Stimulated activated CD4-positive, alpha-beta T cell treated with anti-CD3 and anti-CD28 coated beads, TNF-alpha, amount 100 ng/mL, for 4 hours (primary cell): ENCODE results near the gene STARD6.
"Not testable (repeated sequence)": the region's sequence is repeated elsewhere in the genome, so short reads cannot be mapped to it uniquely, and the experiment has no call there.

ENCODE experiments used
- DNase-seq, 3 experiments: peaks; one replicate each; pipeline ENCODE4 v3.0.0-alpha.2; 2020; ENCODE audit warnings: low read depth in 3 of 3

The STARD6 gene

GRCh38 chr18:54357660-54358494 lies at the start of gene STARD6, which contains the start of gene C18orf54:
Gene STARD6, minus strand, starts transcription at chr18:54357858. Its CDS starts 3,285 bp downstream, at chr18:54354573.
Gene C18orf54, plus strand, starts transcription at chr18:54357906. Its CDS starts 2,667 bp downstream, at chr18:54360573.
- DNase-seq: peak; percentile 66 to 86 (median 81)

- DNase-seq: no peak
Measured at GRCh38 chr18:54405290-54405689, 47.6 kb upstream of the STARD6 start.

DNA sequence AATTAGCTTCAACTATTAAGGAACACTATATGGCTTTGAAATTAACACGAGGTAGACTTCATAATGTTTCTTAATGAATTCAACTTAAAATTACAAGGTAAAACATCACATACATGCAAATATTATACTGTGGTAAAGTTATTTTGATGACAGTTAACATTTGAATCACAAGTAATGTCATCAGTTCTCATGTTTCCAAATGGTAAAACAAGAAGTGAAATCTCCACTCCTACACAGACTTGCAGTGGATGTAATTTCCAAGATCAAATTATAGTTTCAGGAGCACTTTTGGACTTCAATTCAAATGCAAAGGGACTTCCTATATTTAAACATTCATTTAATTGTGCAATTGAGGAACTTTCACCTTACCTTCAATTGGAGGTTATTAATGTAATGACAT lies 39.1 kb upstream of the STARD6 start:
- no peak for DNase-seq

DNA sequence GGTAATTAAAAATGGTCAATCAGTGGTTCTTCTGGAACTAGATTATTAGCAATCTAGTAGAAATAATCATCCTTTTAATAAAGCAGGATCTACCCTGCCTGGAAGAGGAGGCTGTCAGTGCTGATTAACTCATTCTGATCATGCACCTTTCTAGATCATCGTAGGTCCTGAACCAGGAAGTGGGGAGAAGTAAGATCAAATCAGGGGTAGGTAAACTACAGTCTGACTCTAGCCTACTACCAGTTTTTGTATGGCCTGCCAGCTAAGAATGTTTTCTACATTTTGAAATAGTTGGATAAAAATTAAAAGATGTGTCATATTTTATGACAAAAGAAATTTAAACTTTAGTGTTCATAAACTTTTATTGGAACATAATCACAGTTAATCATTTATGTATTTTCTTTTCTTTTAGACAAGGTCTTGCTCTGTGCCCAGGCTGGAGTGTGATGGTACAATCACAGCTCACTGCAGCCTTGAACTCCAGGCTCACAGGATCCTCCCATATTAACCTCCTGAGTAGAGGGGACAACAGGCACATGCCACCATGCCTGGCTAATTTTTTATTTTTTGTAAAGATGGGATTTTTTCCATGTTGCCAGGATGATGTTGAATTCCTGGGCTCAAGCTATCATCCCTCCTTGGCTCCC lies 36.1 kb upstream of the STARD6 start:
- DNase-seq: no peak

DNA sequence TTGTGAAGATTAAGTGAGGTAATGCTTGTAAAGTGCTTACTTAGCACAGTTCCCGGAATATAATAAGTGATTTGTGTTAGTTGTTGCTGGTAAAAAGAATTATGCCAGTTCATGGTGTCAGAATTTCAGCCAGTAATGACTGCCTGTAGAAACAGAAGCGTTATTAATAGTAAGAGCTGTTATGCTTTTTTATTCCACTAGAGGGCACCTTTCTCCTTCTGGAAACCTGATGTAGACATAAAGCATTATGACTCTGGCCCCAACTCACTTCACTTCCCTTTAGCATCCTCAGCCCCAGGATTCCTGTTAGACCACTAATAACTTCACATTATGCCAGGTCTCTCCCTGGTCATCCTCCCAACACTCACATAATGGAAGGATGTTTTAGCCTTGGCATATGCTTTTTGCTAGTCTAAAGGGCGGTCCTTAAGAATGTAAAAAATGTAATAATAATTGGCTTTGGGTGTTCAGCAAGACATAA lies 34.9 kb upstream of the STARD6 start:
- no peak for DNase-seq

DNA sequence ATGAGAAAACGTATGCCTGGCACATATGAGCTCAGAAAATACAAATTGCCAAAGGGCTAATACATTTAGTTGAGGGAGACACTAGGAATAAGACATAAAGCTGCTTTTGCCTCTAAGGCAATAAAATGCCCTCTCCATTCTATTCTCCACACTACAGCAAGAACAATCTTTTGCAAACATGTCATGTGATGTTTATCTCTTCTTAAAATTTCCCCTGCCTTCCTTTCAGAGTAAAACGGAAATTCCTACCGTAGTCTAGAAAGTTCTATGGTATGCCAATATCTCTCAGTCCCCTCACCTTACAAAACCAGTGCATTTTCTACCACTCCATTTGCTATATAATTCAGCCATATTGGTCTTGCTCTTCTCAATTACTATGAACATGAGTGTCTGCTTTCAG lies 33.2 kb upstream of the STARD6 start:
- DNase-seq: no peak

- DNase-seq: no peak
Measured at GRCh38 chr18:54389143-54389505, 31.5 kb upstream of the STARD6 start.

DNA sequence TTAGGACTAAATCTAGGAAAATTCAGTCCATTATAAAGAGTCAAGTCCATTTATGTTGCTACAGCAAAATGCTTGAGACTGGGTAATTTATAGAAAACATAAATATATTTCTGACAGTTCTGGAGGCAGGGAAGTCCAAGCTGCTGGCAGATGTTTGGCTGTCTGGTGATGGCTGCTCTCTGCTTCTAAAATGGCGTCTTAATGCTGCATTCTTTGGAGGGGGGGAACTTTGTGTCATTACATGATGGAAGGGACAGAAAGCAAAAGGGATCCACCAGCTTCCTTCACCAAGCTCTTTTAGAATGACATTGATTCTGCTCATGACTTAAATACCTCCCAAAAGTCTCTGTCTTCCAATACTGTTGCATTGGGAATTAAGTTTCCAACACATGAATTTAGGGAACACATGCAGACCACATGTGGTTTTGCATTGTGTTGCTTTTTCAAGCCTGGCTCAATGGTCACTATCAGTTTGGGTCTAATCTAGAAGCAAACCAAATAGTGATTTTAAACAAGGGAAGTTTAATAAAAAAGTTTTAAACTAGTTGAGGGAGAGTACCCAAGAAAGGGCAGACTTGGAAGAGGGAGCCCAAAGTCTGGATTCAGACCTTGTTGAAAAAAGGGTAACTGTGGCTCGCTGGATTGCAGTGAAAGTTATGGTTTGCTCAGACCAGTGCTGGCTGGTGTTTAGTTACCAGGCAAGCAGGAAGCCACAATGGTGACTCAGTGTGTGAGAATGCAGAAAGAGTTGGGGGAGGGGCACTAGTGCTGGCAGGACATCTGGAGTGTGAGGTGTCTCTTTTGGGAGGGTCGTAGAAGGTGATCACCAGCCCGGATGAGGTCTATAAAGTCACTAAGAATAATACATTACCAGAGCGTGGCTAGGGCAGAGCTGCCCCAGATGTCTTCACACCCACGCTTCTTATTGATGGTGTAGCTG lies 30.8 kb upstream of the STARD6 start:
- DNase-seq: no peak

DNA sequence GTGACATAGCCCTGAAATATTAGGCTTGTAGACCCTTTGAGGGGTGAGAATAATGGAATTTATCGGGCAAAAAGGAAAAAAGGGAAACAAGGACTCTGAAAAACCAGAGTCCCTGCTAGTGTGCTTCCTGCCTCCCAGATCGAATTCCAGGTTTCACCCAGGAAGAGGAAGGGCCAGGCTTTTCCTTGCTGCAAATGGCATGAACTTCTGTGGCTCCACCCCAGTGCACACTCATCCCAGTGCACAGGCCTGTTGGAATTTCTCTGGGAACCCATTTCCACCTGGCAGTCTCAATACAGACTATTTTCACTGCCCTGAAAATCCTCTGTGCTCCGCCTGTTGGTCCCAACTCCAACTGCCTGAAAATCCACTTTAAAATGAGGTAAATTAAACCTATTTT lies 30.0 kb upstream of the STARD6 start:
- DNase-seq: no peak

- not testable (repeated sequence) for DNase-seq
Measured at GRCh38 chr18:54386800-54387495, 29.3 kb upstream of the STARD6 start.

GRCh38 chr18:54386043-54386442 lies 28.4 kb upstream of the STARD6 start:
- DNase-seq: no peak

- no peak for DNase-seq
Measured at GRCh38 chr18:54382733-54383252, 25.1 kb upstream of the STARD6 start.

- DNase-seq: no peak
Measured at GRCh38 chr18:54382076-54382475, 24.4 kb upstream of the STARD6 start.

GRCh38 chr18:54381640-54382039 lies 24.0 kb upstream of the STARD6 start:
- DNase-seq: no peak

GRCh38 chr18:54378057-54378456 lies 20.4 kb upstream of the STARD6 start:
- DNase-seq: no peak

DNA sequence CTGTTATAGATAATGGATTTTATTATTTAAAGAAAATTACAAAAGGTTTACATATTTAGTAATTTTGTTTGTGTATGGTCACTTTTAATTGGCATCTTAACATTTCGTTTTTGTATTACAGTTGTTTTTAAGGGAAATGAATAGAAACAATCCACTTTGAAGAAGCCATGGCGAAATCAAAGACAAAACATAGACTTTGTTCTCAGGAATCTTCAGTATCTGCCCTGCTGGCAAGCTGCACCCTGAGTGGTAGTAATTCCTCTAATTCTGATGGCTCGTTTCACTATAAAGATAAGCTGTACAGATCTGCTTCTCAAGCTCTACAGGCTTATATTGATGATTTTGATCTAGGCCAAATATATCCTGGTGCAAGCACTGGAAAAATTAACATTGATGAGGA lies 2.7 kb upstream of the STARD6 start:
- DNase-seq: no peak

- DNase-seq: no peak
Measured at GRCh38 chr18:54359233-54359632, 1.6 kb upstream of the STARD6 start.

GRCh38 chr18:54358495-54359040 lies 910 bp upstream of the STARD6 start:
- no peak for DNase-seq

DNA sequence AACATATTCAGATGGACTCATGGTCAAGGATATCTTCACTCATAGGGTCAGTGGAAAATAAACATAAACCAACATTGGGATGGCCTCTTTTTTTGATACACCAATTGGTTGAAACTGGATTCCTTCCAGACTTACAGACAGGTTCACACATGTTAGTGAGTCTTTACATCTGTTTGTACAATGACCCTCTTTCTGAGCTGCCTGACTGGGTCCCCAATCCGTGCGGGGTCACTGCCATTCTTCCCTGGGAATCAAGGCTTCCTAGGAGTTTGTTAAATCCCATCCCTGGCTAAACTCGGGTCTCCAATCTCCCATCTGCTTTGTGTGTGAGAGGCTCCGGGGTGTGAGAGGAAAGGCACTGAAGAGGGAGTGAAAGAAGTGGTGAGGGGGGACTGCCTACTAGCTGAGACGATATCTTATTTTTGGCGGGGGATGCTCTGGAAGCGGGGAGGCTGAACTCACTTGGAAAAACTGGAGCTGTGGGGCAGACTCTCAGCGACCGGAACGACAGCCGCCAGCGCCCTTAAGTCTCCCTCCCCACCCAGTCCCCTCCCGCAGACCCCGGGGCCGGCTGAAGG lies 487 bp downstream of the STARD6 start:
- DNase-seq: no peak

DNA sequence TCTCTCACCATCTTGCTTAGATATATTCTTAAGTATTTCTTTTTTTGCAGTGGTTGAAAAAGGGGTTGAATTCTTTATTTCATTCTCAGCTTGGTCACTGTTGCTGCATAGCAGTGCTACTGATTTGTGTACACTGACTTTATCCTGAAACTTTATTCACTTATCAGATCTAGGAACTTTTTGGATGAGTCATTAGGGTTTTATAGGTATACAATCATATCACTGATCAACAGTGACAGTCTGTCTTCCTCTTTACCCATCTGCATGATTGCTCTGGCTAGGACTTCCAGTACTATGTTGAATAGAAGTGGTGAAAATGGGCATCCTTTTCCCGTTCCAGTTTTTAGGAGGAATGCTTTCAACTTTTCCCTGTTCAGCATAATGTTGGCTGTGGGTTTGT lies 6.5 kb downstream of the STARD6 start:
- DNase-seq: no peak
